Neural cell (in vitro differentiated cells): ENCODE measurements around the gene SLC1A2. TPM values are rescaled to one million over a fixed set of nuclear protein-coding genes. Genes with fewer than 3 reads are reported as not detected.

Source experiments
- H2AFZ ChIP-seq: fragments of 200-600, 300-800 bp; sonication (generic), shearing (Covaris generic); 2 replicates; pipeline ENCODE4 v1.6.0; 2014; ENCODE audit warnings: low read depth, mild to moderate bottlenecking, antibody characterized with exemption, low read length, moderate library complexity
- H3F3A ChIP-seq: fragments of 200-600 bp; shearing (Covaris generic); 2 replicates; pipeline ENCODE4 v1.6.1; 2016; ENCODE audit warnings: mild to moderate bottlenecking, moderate library complexity, mixed read lengths, antibody characterized with exemption, low read length; ENCODE audit not compliant: insufficient read depth, poor library complexity, severe bottlenecking
- H3K27ac ChIP-seq: fragments of 200-600, 300-800 bp; sonication (generic), shearing (Covaris generic); 2 replicates; pipeline ENCODE4 v1.5.1; 2014; ENCODE audit warnings: mild to moderate bottlenecking, low read length, moderate library complexity
- H3K27me3 ChIP-seq: fragments of 300-800, 200-600 bp; sonication (generic), shearing (Covaris generic); 2 replicates; pipeline ENCODE4 v1.6.0; 2014; ENCODE audit warnings: mild to moderate bottlenecking, low read depth, low read length, moderate library complexity; ENCODE audit not compliant: insufficient read depth
- H3K36me3 ChIP-seq: fragments of 300-800, 200-600 bp; sonication (generic), shearing (Covaris generic); 2 replicates; pipeline ENCODE4 v1.5.1; 2014; ENCODE audit warnings: mild to moderate bottlenecking, antibody characterized with exemption, low read length, moderate library complexity; ENCODE audit not compliant: insufficient read depth
- H3K4me2 ChIP-seq: fragments of 300-800, 200-600 bp; sonication (generic), shearing (Covaris generic); 2 replicates; pipeline ENCODE4 v1.6.0; 2014; ENCODE audit warnings: mild to moderate bottlenecking, low read length
- H3K4me3 ChIP-seq: fragments of 300-800, 200-600 bp; sonication (generic), shearing (Covaris generic); 2 replicates; pipeline ENCODE4 v1.5.1; 2014; ENCODE audit warnings: mild to moderate bottlenecking, low read length, moderate library complexity
- H3K79me2 ChIP-seq: fragments of 200-600 bp; shearing (Covaris generic); replicated peaks from 2 replicates; pipeline ENCODE4 v1.6.0; 2014; ENCODE audit warnings: mild to moderate bottlenecking, low read length, moderate library complexity; ENCODE audit not compliant: insufficient read depth
- H3K9ac ChIP-seq: fragments of 300-800, 200-600 bp; sonication (generic), shearing (Covaris generic); 2 replicates; pipeline ENCODE4 v1.6.1; 2016; ENCODE audit warnings: mild to moderate bottlenecking, low read length, mixed read lengths
- H3K9me2 ChIP-seq: fragments of 200-600 bp; shearing (Covaris generic); 2 replicates; pipeline ENCODE4 v1.6.1; 2016; ENCODE audit warnings: mild to moderate bottlenecking, low read length, mixed read lengths; ENCODE audit not compliant: insufficient read depth
- H3K9me3 ChIP-seq: fragments of 200-600, 300-800 bp; sonication (generic), shearing (Covaris generic); 2 replicates; pipeline ENCODE4 v1.6.1; 2016; ENCODE audit warnings: mild to moderate bottlenecking, mixed run types, low read length, moderate library complexity, mixed read lengths
- H4K20me1 ChIP-seq: fragments of 200-600 bp; shearing (Covaris generic); 2 replicates; pipeline ENCODE4 v1.6.1; 2016; ENCODE audit warnings: mild to moderate bottlenecking, mixed run types; ENCODE audit not compliant: insufficient read depth
- CTCF ChIP-seq: fragments of 450-650 bp; IDR thresholded peaks from 2 replicates; pipeline ENCODE4 v1.5.1; 2014; ENCODE audit warnings: antibody characterized with exemption, mild to moderate bottlenecking, moderate library complexity; ENCODE audit not compliant: poor library complexity, severe bottlenecking
- EP300 ChIP-seq: fragments of 450-650 bp; conservative IDR thresholded peaks from 2 replicates; pipeline ENCODE4 v1.6.1; 2014; ENCODE audit warnings: antibody characterized with exemption, mild to moderate bottlenecking, moderate library complexity; ENCODE audit not compliant: poor library complexity, severe bottlenecking
- EZH2 ChIP-seq: fragments of 200-600, 300-800 bp; shearing (Covaris generic), sonication (generic); IDR thresholded peaks from 2 replicates; pipeline ENCODE4 v1.6.1; 2014; ENCODE audit warnings: antibody characterized with exemption, low read length, borderline replicate concordance, mild to moderate bottlenecking; ENCODE audit not compliant: insufficient read depth, poor library complexity, severe bottlenecking
- MXI1 ChIP-seq: fragments of 450-650 bp; conservative IDR thresholded peaks from 2 replicates; pipeline ENCODE4 v1.6.1; 2014; ENCODE audit warnings: antibody characterized with exemption, mild to moderate bottlenecking; ENCODE audit not compliant: poor library complexity, severe bottlenecking
- POLR2AphosphoS5 ChIP-seq: IDR thresholded peaks from 2 replicates; pipeline ENCODE4 v1.6.1; 2012
- RAD21 ChIP-seq: fragments of 450-650 bp; conservative IDR thresholded peaks from 2 replicates; pipeline ENCODE4 v1.6.1; 2014; ENCODE audit warnings: antibody characterized with exemption, mild to moderate bottlenecking, moderate library complexity
- REST ChIP-seq: IDR thresholded peaks from 2 replicates; pipeline ENCODE4 v1.6.1; 2012; ENCODE audit warnings: borderline replicate concordance
- SMC3 ChIP-seq: fragments of 450-650 bp; conservative IDR thresholded peaks from 2 replicates; pipeline ENCODE4 v1.6.1; 2014; ENCODE audit warnings: antibody characterized with exemption, mild to moderate bottlenecking, moderate library complexity; ENCODE audit not compliant: poor library complexity
- TAF1 ChIP-seq: IDR thresholded peaks from 2 replicates; pipeline ENCODE4 v1.6.1; 2012; ENCODE audit warnings: low read depth
- polyA plus RNA-seq: library from polyadenylated mRNA; depleted of rRNA; stranded (reverse); fragments of >200 nt; gene quantifications from 2 replicates; pipeline ENCODE4 v1.2.3, GENCODE V29; 2014

Gene SLC1A2
- polyA plus RNA-seq, 1 donor from 2014 or later, result 134 TPM

GRCh38 chr11:35372565-35373283 lies 46.6 kb downstream of the SLC1A2 start:
- Histone ChIP-seq H3K27me3 (no peaks in the 10 kb centered on the region), H3K79me2 (peaks cover 6% of the 10 kb centered on the region), H3F3A (no peaks in the 10 kb centered on the region), H3K27ac (no peak overlapping the region), H3K36me3 (no peaks in the 10 kb centered on the region), H3K9ac (no peak overlapping the region), H2AFZ (no peak overlapping the region), H3K4me2 (no peak overlapping the region), H3K4me3 (no peak overlapping the region), H3K9me2 (no peaks in the 10 kb centered on the region), H3K9me3 (no peaks in the 10 kb centered on the region), H4K20me1 (no peaks in the 10 kb centered on the region)
- no peak for TF ChIP-seq EZH2

GRCh38 chr11:35367491-35367890 lies 51.9 kb downstream of the SLC1A2 start:
- H3K4me2 ChIP-seq, result no peak overlapping the region
- no peak for TF ChIP-seq CTCF
- TF ChIP-seq POLR2AphosphoS5, result peak; percentile 39
- no peak overlapping the region for H3K4me3 ChIP-seq
- no peak overlapping the region for H2AFZ ChIP-seq
- H3K9ac ChIP-seq, result no peak overlapping the region
- no peak overlapping the region for H3K27ac ChIP-seq
- no peaks in the 10 kb centered on the region for H3K27me3 ChIP-seq
- no peaks in the 10 kb centered on the region for H3K9me2 ChIP-seq
- no peaks in the 10 kb centered on the region for H3K36me3 ChIP-seq
- H3F3A ChIP-seq, result no peaks in the 10 kb centered on the region
- no peaks in the 10 kb centered on the region for H4K20me1 ChIP-seq
- no peaks in the 10 kb centered on the region for H3K9me3 ChIP-seq
- peaks cover 1% of the 10 kb centered on the region for H3K79me2 ChIP-seq

DNA sequence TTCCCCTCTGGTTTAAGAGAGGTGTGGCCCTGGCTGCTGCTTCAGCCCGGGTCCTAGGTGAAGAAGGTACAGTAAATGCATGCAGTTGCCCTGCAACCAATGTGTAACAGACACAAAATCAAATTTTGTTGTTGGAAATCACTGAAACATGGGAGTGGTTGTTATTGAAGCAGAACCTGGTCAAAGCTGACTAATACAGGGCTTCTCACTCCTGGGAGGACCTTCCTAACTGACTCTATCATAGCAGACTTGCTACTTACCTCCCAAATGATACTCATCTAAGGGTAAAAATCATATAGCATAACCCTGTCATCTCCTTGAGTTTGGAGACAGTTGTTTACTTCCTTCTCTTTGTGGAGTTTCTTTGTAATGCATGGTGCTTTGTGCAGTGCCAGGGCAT lies 52.6 kb downstream of the SLC1A2 start:
- Histone ChIP-seq H4K20me1 (no peaks in the 10 kb centered on the region), H3K27ac (no peak overlapping the region), H3K27me3 (no peaks in the 10 kb centered on the region), H3K36me3 (no peaks in the 10 kb centered on the region), H3K9ac (no peak overlapping the region), H3K9me3 (no peaks in the 10 kb centered on the region), H3K4me3 (no peak overlapping the region), H3K4me2 (no peak overlapping the region), H3F3A (no peaks in the 10 kb centered on the region), H3K79me2 (no peaks in the 10 kb centered on the region), H3K9me2 (no peaks in the 10 kb centered on the region), H2AFZ (no peak overlapping the region)
- TF ChIP-seq EP300, result no peak
- TF ChIP-seq POLR2AphosphoS5, result no peak
- no peak for TF ChIP-seq EZH2
- TF ChIP-seq REST, result no peak
- TF ChIP-seq TAF1, result no peak
- no peak for TF ChIP-seq RAD21
- TF ChIP-seq SMC3, result no peak
- TF ChIP-seq MXI1, result no peak
- TF ChIP-seq CTCF, result no peak
